ENCODE measurements around the gene SLC38A4. TPM values are rescaled to one million over a fixed set of nuclear protein-coding genes. Genes with fewer than 3 reads are reported as not detected.
"Not testable (repeated sequence)": the region's sequence is repeated elsewhere in the genome, so short reads cannot be mapped to it uniquely, and the experiment has no call there.

The SLC38A4 gene
- total RNA-seq, 1 donor from 2014 or later, result 9.4 TPM

GRCh38 chr12:46858368-46858767, 32.6 kb upstream of the SLC38A4 start:
- Mint-ChIP-seq H3K27ac (no peak overlapping the region), H3K27me3 (no peaks in the 10 kb centered on the region), H3K36me3 (ENCODE audit: insufficient read depth) (peaks cover 3% of the 10 kb centered on the region), H3K4me3 (ENCODE audit: low read depth) (no peak overlapping the region), H3K4me1 (ENCODE audit: low read depth) (no peaks in the 10 kb centered on the region), H3K9me3 (ENCODE audit: low read depth) (peaks cover 44% of the 10 kb centered on the region)
- no peak for TF ChIP-seq CTCF (IDR thresholded peaks at IDR 0.05; ENCODE audit: unreplicated experiment)
- no peak for DNase-seq (ENCODE audit: low spot score, unreplicated experiment)

GRCh38 chr12:46857486-46857885, 31.7 kb upstream of the SLC38A4 start:
- Mint-ChIP-seq H3K27ac (no peak overlapping the region), H3K27me3 (no peaks in the 10 kb centered on the region), H3K4me1 (ENCODE audit: low read depth) (no peaks in the 10 kb centered on the region), H3K4me3 (ENCODE audit: low read depth) (no peak overlapping the region), H3K9me3 (ENCODE audit: low read depth) (peaks cover 35% of the 10 kb centered on the region), H3K36me3 (ENCODE audit: insufficient read depth) (peaks cover 3% of the 10 kb centered on the region)
- TF ChIP-seq CTCF (IDR thresholded peaks at IDR 0.05; ENCODE audit: unreplicated experiment), result no peak
- no peak for DNase-seq (ENCODE audit: low spot score, unreplicated experiment)

GRCh38 chr12:46855760-46856159, 30.0 kb upstream of the SLC38A4 start:
- Mint-ChIP-seq H3K4me1 (ENCODE audit: low read depth) (no peaks in the 10 kb centered on the region), H3K36me3 (ENCODE audit: insufficient read depth) (peaks cover 3% of the 10 kb centered on the region), H3K27ac (no peak overlapping the region), H3K4me3 (ENCODE audit: low read depth) (no peak overlapping the region), H3K27me3 (no peaks in the 10 kb centered on the region), H3K9me3 (ENCODE audit: low read depth) (peaks cover 30% of the 10 kb centered on the region)
- no peak for DNase-seq (ENCODE audit: low spot score, unreplicated experiment)
- no peak for TF ChIP-seq CTCF (IDR thresholded peaks at IDR 0.05; ENCODE audit: unreplicated experiment)

GRCh38 chr12:46854188-46854587, 28.4 kb upstream of the SLC38A4 start:
- not testable (repeated sequence) for H3K27me3 Mint-ChIP-seq; H3K36me3 Mint-ChIP-seq (ENCODE audit: insufficient read depth); H3K4me3 Mint-ChIP-seq (ENCODE audit: low read depth); H3K4me1 Mint-ChIP-seq (ENCODE audit: low read depth); H3K27ac Mint-ChIP-seq; DNase-seq (ENCODE audit: low spot score, unreplicated experiment)
- peaks cover 27% of the 10 kb centered on the region for H3K9me3 Mint-ChIP-seq (ENCODE audit: low read depth)

- H3K27me3 Mint-ChIP-seq; H3K27ac Mint-ChIP-seq; H3K4me3 Mint-ChIP-seq (ENCODE audit: low read depth); H3K4me1 Mint-ChIP-seq (ENCODE audit: low read depth); DNase-seq (ENCODE audit: low spot score, unreplicated experiment); H3K36me3 Mint-ChIP-seq (ENCODE audit: insufficient read depth): not testable (repeated sequence)
- peaks cover 23% of the 10 kb centered on the region for H3K9me3 Mint-ChIP-seq (ENCODE audit: low read depth)
These were observed 23.0 kb upstream of the SLC38A4 start for GRCh38 chr12:46848792-46849191.

- Mint-ChIP-seq H3K27me3 (no peaks in the 10 kb centered on the region), H3K4me3 (ENCODE audit: low read depth) (no peak overlapping the region), H3K27ac (no peak overlapping the region), H3K9me3 (ENCODE audit: low read depth) (peaks cover 21% of the 10 kb centered on the region), H3K36me3 (ENCODE audit: insufficient read depth) (no peaks in the 10 kb centered on the region), H3K4me1 (ENCODE audit: low read depth) (no peaks in the 10 kb centered on the region)
- no peak for DNase-seq (ENCODE audit: low spot score, unreplicated experiment)
- no peak for TF ChIP-seq CTCF (IDR thresholded peaks at IDR 0.05; ENCODE audit: unreplicated experiment)
These were observed 21.2 kb upstream of the SLC38A4 start for GRCh38 chr12:46847001-46847400.

All from progenitor cell of endocrine pancreas (in vitro differentiated cells).